HepG2 (cell line): ENCODE measurements around the gene UBASH3A. TPM values are rescaled to one million over a fixed set of nuclear protein-coding genes. Genes with fewer than 3 reads are reported as not detected.

Experiments used
- ATF1 ChIP-seq: IDR thresholded peaks from 2 replicates; pipeline ENCODE4 v1.6.1; 2016; ENCODE audit warnings: mild to moderate bottlenecking, control low read depth
- FOSL2 ChIP-seq: sonication (generic); formaldehyde crosslinking; IDR thresholded peaks from 2 replicates; pipeline ENCODE4 v1.4.0; 2020; ENCODE audit warnings: missing genetic modification reagents
- GATAD2A ChIP-seq: IDR thresholded peaks from 2 replicates; pipeline ENCODE4 v1.6.1; 2016
- HNRNPL ChIP-seq: fragments of 200-400 bp; formaldehyde crosslinking; IDR thresholded peaks from 2 replicates; pipeline ENCODE4 v1.6.1; 2017; ENCODE audit warnings: mild to moderate bottlenecking, low read depth, low read length
- MEIS2 ChIP-seq: sonication (generic); formaldehyde crosslinking; IDR thresholded peaks from 2 replicates; pipeline ENCODE4 v1.9.0; 2021; ENCODE audit warnings: mild to moderate bottlenecking, missing genetic modification reagents
- SMC3 ChIP-seq: IDR thresholded peaks from 2 replicates; pipeline ENCODE4 v1.6.1; 2011; ENCODE audit warnings: low read length, improper control_type of control experiment
- SOX13 ChIP-seq, 3 experiments: fragments of 450-650 bp in 1 of 3; sonication (generic) in 1 of 3; formaldehyde crosslinking in 1 of 3; IDR thresholded peaks in 2 of 3; conservative IDR thresholded peaks in 1 of 3; 2 replicates each; pipeline versions ENCODE4 v1.5.0 to v1.6.1; 2016 to 2020; ENCODE audit warnings: antibody characterized with exemption in 1 of 3, mild to moderate bottlenecking in 1 of 3, missing compliant biosample characterization in 1 of 3, missing genetic modification reagents in 1 of 3, moderate library complexity in 1 of 3
- STAG1 ChIP-seq: sonication (generic); formaldehyde crosslinking; IDR thresholded peaks from 2 replicates; pipeline ENCODE4 v1.4.0; 2020; ENCODE audit warnings: missing genetic modification reagents
- XBP1 ChIP-seq: sonication (generic); formaldehyde crosslinking; IDR thresholded peaks from 2 replicates; pipeline ENCODE4 v1.5.0; 2020; ENCODE audit warnings: missing genetic modification reagents
- XRCC5 ChIP-seq: fragments of 200-400 bp; formaldehyde crosslinking; optimal IDR thresholded peaks from 2 replicates; pipeline ENCODE3; 2017; ENCODE audit warnings: mild to moderate bottlenecking, low read length
- ZMYM4 ChIP-seq: sonication (generic); formaldehyde crosslinking; IDR thresholded peaks from 2 replicates; pipeline ENCODE4 v1.8.1; 2023; ENCODE audit warnings: mild to moderate bottlenecking, missing genetic modification reagents
- ZNF652 ChIP-seq: IDR thresholded peaks from 2 replicates; pipeline ENCODE4 v1.6.1; 2016; ENCODE audit warnings: low read depth, borderline replicate concordance
- polyA plus RNA-seq, 8 experiments: library from polyadenylated mRNA; depleted of rRNA in 3 of 8; stranded (reverse) in 7 of 8; unstranded in 1 of 8; fragments of >200 nt; fragmentation: Illumina TruSeq in 4 of 8; extraction: Trizol in 4 of 8; gene quantifications; 2 replicates each; pipeline versions ENCODE4 v1.2.1 to v1.2.3, GENCODE V29; 2011 to 2016; ENCODE audit warnings: low read depth in 4 of 8, missing spikeins in 1 of 8, mixed read lengths in 1 of 8; ENCODE audit not compliant: insufficient read depth in 1 of 8
- total RNA-seq, 5 experiments: library from RNA; depleted of rRNA; stranded (reverse); fragments of >200 nt; fragmentation: Illumina TruSeq; extraction: Trizol; gene quantifications; 2 replicates each; pipeline ENCODE4 v1.2.3, GENCODE V29; 2016; ENCODE audit warnings: low read depth in 1 of 5
- TF ChIP-seq, protein P1 (sequence below): sonication (generic); formaldehyde crosslinking; IDR thresholded peaks from 2 replicates; pipeline ENCODE4 v1.5.1; 2020; ENCODE audit warnings: mild to moderate bottlenecking, missing genetic modification reagents, borderline replicate concordance
- TF ChIP-seq, protein P2 (sequence below): sonication (generic); formaldehyde crosslinking; IDR thresholded peaks from 2 replicates; pipeline ENCODE4 v1.4.0; 2020; ENCODE audit warnings: missing genetic modification reagents, low read depth, mild to moderate bottlenecking, borderline replicate concordance
- TF ChIP-seq, protein P3 (sequence below): sonication (generic); formaldehyde crosslinking; IDR thresholded peaks from 2 replicates; pipeline ENCODE4 v1.9.0; 2022; ENCODE audit warnings: low read depth, missing genetic modification reagents
- TF ChIP-seq, protein P4 (sequence below), 2 experiments: sonication (generic) in 1 of 2; formaldehyde crosslinking in 1 of 2; IDR thresholded peaks; 2 replicates each; pipeline versions ENCODE4 v1.4.0 to v1.6.1; 2018 to 2020; ENCODE audit warnings: missing genetic modification reagents in 2 of 2, borderline replicate concordance in 1 of 2, low read depth in 1 of 2, mild to moderate bottlenecking in 1 of 2, missing biosample characterization in 1 of 2
- TF ChIP-seq, protein P5 (sequence below): sonication (generic); formaldehyde crosslinking; IDR thresholded peaks from 2 replicates; pipeline ENCODE4 v1.4.0; 2020; ENCODE audit warnings: missing genetic modification reagents

UBASH3A gene
- total and polyA plus RNA-seq, 2 of the 13 experiments (the other 11 are each of a cell fraction or from before 2014, with no cell fraction given) = not detected

DNA sequence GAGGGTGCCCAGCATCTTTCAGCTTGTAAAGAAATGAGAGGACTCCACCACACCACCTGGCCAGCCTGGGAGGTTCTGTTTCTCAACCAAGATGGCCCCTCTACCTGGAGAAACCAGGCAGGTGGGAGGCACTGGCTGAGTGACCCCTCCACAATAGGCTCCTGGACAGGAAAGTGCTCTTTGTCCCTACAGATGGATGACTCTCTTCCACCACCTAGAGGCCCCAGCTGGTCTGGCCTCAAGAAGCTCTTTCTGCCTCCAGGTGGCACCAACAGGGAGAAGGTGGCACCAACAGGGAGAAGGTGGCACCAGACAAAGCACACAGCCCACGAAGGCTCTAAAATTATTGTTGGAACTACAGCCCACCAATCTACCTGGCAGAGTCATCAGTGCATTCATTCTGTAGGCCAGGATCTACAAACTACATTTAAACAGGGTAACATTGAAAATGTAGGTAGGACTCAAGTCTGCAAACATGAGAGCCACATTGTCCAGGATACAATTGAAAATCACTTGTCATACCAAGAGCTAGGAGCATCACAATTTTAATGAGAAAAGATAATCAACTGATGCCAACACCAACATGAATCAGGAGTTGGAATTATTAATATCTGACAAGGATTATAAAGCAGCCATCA, 22.2 kb upstream of the UBASH3A start (continued):
- TF ChIP-seq, protein P1, sequence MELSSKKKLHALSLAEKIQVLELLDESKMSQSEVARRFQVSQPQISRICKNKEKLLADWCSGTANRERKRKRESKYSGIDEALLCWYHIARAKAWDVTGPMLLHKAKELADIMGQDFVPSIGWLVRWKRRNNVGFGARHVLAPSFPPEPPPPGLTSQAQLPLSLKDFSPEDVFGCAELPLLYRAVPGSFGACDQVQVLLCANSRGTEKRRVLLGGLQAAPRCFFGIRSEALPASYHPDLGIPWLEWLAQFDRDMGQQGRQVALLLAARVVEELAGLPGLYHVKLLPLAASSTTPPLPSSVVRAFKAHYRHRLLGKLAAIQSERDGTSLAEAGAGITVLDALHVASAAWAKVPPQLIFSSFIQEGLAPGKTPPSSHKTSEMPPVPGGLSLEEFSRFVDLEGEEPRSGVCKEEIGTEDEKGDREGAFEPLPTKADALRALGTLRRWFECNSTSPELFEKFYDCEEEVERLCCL (CRISPR knock-in tag) = no peak
- 0 out of 2 replicates have a peak, but pooled peaks have one; percentile 29 for TF ChIP-seq GATAD2A (CRISPR knock-in tag)
- TF ChIP-seq SOX13 (IDR thresholded peaks at IDR 0.05) = no peak
- TF ChIP-seq SOX13 (CRISPR knock-in tag; conservative IDR thresholded peaks at IDR 0.05 in 1 of 2, IDR thresholded peaks at IDR 0.05 in 1 of 2) = peak in 1 of 2 experiments; percentile 16; a peak in 1 of 4 replicates
- peak; percentile 85 for TF ChIP-seq STAG1 (CRISPR knock-in tag)
- peak; percentile 33; the same call in 1 of the 2 replicates for TF ChIP-seq FOSL2 (CRISPR knock-in tag)
- TF ChIP-seq XRCC5 = peak; percentile 70
- TF ChIP-seq, protein P2, sequence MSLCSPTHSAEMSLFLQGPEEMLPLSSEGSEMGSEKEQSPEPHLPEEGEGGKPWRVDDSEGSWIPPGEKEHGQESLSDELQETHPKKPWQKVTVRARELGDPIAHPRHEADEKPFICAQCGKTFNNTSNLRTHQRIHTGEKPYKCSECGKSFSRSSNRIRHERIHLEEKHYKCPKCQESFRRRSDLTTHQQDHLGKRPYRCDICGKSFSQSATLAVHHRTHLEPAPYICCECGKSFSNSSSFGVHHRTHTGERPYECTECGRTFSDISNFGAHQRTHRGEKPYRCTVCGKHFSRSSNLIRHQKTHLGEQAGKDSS = 0 out of 2 replicates have a peak, but pooled peaks have one; percentile 44
- TF ChIP-seq ZNF652 (CRISPR knock-in tag) = no peak
- TF ChIP-seq ATF1 (CRISPR knock-in tag) = no peak
- peak; percentile 82; the same call in 1 of the 2 replicates for TF ChIP-seq HNRNPL
- TF ChIP-seq, protein P3, sequence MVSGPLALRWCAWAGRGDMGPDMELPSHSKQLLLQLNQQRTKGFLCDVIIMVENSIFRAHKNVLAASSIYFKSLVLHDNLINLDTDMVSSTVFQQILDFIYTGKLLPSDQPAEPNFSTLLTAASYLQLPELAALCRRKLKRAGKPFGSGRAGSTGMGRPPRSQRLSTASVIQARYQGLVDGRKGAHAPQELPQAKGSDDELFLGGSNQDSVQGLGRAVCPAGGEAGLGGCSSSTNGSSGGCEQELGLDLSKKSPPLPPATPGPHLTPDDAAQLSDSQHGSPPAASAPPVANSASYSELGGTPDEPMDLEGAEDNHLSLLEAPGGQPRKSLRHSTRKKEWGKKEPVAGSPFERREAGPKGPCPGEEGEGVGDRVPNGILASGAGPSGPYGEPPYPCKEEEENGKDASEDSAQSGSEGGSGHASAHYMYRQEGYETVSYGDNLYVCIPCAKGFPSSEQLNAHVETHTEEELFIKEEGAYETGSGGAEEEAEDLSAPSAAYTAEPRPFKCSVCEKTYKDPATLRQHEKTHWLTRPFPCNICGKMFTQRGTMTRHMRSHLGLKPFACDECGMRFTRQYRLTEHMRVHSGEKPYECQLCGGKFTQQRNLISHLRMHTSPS (CRISPR knock-in tag) = peak; percentile 74
- TF ChIP-seq, protein P4, sequence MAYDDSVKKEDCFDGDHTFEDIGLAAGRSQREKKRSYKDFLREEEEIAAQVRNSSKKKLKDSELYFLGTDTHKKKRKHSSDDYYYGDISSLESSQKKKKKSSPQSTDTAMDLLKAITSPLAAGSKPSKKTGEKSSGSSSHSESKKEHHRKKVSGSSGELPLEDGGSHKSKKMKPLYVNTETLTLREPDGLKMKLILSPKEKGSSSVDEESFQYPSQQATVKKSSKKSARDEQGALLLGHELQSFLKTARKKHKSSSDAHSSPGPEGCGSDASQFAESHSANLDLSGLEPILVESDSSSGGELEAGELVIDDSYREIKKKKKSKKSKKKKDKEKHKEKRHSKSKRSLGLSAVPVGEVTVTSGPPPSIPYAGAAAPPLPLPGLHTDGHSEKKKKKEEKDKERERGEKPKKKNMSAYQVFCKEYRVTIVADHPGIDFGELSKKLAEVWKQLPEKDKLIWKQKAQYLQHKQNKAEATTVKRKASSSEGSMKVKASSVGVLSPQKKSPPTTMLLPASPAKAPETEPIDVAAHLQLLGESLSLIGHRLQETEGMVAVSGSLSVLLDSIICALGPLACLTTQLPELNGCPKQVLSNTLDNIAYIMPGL (CRISPR knock-in tag; IDR thresholded peaks at IDR 0.05; ENCODE audit: borderline replicate concordance in 1 of 2, low read depth in 1 of 2) = peak in 1 of 2 experiments; percentile 54; a peak in 1 of 4 replicates
- TF ChIP-seq XBP1 = no peak
- peak; percentile 87 for TF ChIP-seq SMC3
- TF ChIP-seq MEIS2 (CRISPR knock-in tag) = no peak
- TF ChIP-seq ZMYM4 = no peak
- TF ChIP-seq, protein P5, sequence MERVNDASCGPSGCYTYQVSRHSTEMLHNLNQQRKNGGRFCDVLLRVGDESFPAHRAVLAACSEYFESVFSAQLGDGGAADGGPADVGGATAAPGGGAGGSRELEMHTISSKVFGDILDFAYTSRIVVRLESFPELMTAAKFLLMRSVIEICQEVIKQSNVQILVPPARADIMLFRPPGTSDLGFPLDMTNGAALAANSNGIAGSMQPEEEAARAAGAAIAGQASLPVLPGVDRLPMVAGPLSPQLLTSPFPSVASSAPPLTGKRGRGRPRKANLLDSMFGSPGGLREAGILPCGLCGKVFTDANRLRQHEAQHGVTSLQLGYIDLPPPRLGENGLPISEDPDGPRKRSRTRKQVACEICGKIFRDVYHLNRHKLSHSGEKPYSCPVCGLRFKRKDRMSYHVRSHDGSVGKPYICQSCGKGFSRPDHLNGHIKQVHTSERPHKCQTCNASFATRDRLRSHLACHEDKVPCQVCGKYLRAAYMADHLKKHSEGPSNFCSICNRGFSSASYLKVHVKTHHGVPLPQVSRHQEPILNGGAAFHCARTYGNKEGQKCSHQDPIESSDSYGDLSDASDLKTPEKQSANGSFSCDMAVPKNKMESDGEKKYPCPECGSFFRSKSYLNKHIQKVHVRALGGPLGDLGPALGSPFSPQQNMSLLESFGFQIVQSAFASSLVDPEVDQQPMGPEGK (CRISPR knock-in tag) = peak; percentile 58
- TF ChIP-seq, all 625 proteins: peak for 15
